HL-60/S4 treated with retinoic acid at 250 ng/mL for 4 days and 3 days (cell line): ENCODE data around the gene ELFN2.

Experiments
- in situ Hi-C: fragments of 300-500 bp; cut with MboI; formaldehyde crosslinking; loops from 2 replicates; pipeline ENCODE4 v1.7.0; 2022; ENCODE audit warnings: low sequenced_read_pairs

The ELFN2 gene

GRCh38 chr22:37343863-37344734 is 83.2 kb downstream of the ELFN2 start:
- in situ Hi-C loops = no loop called here

GRCh38 chr22:37343348-37343747 is 83.9 kb downstream of the ELFN2 start:
- in situ Hi-C loops = no loop called here

- in situ Hi-C loops = no loop called here
Measured at GRCh38 chr22:37342065-37342464, 85.2 kb downstream of the ELFN2 start.

- in situ Hi-C loops = no loop called here
Measured at GRCh38 chr22:37340331-37341262, 86.7 kb downstream of the ELFN2 start.

- in situ Hi-C loops = no loop called here
Measured at GRCh38 chr22:37338539-37339246, 88.6 kb downstream of the ELFN2 start.

- in situ Hi-C loops = no loop called here
Measured at GRCh38 chr22:37337204-37337943, 89.9 kb downstream of the ELFN2 start.

- in situ Hi-C loops = no loop called here
Measured at GRCh38 chr22:37336579-37336978, 90.7 kb downstream of the ELFN2 start.

GRCh38 chr22:37335806-37336199 is 91.5 kb downstream of the ELFN2 start:
- in situ Hi-C loops = no loop called here

- in situ Hi-C loops = no loop called here
Measured at GRCh38 chr22:37334859-37335805, 92.1 kb downstream of the ELFN2 start.

GRCh38 chr22:37334461-37334858 is 92.8 kb downstream of the ELFN2 start:
- in situ Hi-C loops = no loop called here

GRCh38 chr22:37333724-37334460 is 93.4 kb downstream of the ELFN2 start:
- in situ Hi-C loops = no loop called here

- in situ Hi-C loops = no loop called here
Measured at GRCh38 chr22:37331856-37332536, 95.3 kb downstream of the ELFN2 start.

GRCh38 chr22:37331034-37331428 is 96.2 kb downstream of the ELFN2 start:
- in situ Hi-C loops = no loop called here

- in situ Hi-C loops = no loop called here
Measured at GRCh38 chr22:37330200-37331033, 96.9 kb downstream of the ELFN2 start.

- in situ Hi-C loops = no loop called here
Measured at GRCh38 chr22:37329238-37330140, 97.8 kb downstream of the ELFN2 start.
